OCI-LY3 (cell line): ENCODE data around the gene TSN.

Source experiments
- H2AFZ ChIP-seq: fragments of 200-600, 300-600 bp; shearing (Covaris generic); 2 replicates; pipeline ENCODE4 v1.6.0; 2014; ENCODE audit warnings: antibody characterized with exemption, low read depth, low read length
- H3K27ac ChIP-seq: fragments of 200-600, 300-600 bp; sonication (generic); 2 replicates; pipeline ENCODE4 v1.5.1; 2014; ENCODE audit warnings: mild to moderate bottlenecking, low read length, moderate library complexity, mixed read lengths
- H3K27me3 ChIP-seq: fragments of 200-600, 300-600 bp; sonication (generic); 2 replicates; pipeline ENCODE4 v1.6.1; 2014; ENCODE audit warnings: low read depth, low read length, mixed read lengths
- H3K36me3 ChIP-seq: fragments of 200-600, 300-600 bp; sonication (generic); replicated peaks from 2 replicates; pipeline ENCODE3; 2014; ENCODE audit warnings: low read depth, low read length, mixed read lengths
- H3K4me1 ChIP-seq: fragments of 300-600, 200-600 bp; sonication (generic); 2 replicates; pipeline ENCODE4 v1.6.1; 2014; ENCODE audit warnings: low read length, mixed read lengths
- H3K4me2 ChIP-seq: fragments of 200-600, 300-600 bp; sonication (generic); 2 replicates; pipeline ENCODE4 v1.6.1; 2014; ENCODE audit warnings: low read length, mixed read lengths
- H3K4me3 ChIP-seq: fragments of 300-600, 200-600 bp; sonication (generic); 2 replicates; pipeline ENCODE4 v1.5.1; 2014; ENCODE audit warnings: antibody characterized with exemption, mild to moderate bottlenecking, low read length, moderate library complexity
- H3K79me2 ChIP-seq: fragments of 300-600, 200-600 bp; shearing (Covaris generic); 2 replicates; pipeline ENCODE4 v1.6.1; 2014; ENCODE audit warnings: mild to moderate bottlenecking, low read length, mixed read lengths
- H3K9ac ChIP-seq: fragments of 300-600, 200-600 bp; shearing (Covaris generic); 2 replicates; pipeline ENCODE4 v1.6.0; 2014; ENCODE audit warnings: mild to moderate bottlenecking, low read length, moderate library complexity
- H3K9me3 ChIP-seq: fragments of 200-600, 300-600 bp; shearing (Covaris generic); 2 replicates; pipeline ENCODE4 v1.6.1; 2014; ENCODE audit warnings: low read length, mixed read lengths; ENCODE audit not compliant: insufficient read depth
- H4K20me1 ChIP-seq: fragments of 200-600, 300-600 bp; sonication (generic); 2 replicates; pipeline ENCODE4 v1.6.1; 2016; ENCODE audit warnings: low read length, mixed read lengths; ENCODE audit not compliant: insufficient read depth
- CTCF ChIP-seq: fragments of 200-600, 300-600 bp; sonication (generic); IDR thresholded peaks from 2 replicates; pipeline ENCODE4 v1.5.1; 2014; ENCODE audit warnings: antibody characterized with exemption, low read length, low read depth
- EZH2phosphoT487 ChIP-seq: fragments of 200-600 bp; shearing (Covaris generic); IDR thresholded peaks from 2 replicates; pipeline ENCODE4 v1.6.1; 2018; ENCODE audit warnings: antibody characterized with exemption, mixed run types, low read depth

The TSN gene

GRCh38 chr2:121774235-121774634 lies 18.8 kb downstream of the TSN start:
- H3K9ac ChIP-seq, result no peak overlapping the region
- no peak overlapping the region for H2AFZ ChIP-seq
- no peaks in the 10 kb centered on the region for H4K20me1 ChIP-seq
- peaks cover under 1% of the 10 kb centered on the region for H3K36me3 ChIP-seq
- H3K9me3 ChIP-seq, result no peaks in the 10 kb centered on the region
- H3K27ac ChIP-seq, result no peak overlapping the region
- H3K79me2 ChIP-seq, result no peaks in the 10 kb centered on the region
- H3K4me1 ChIP-seq, result no peaks in the 10 kb centered on the region
- H3K4me2 ChIP-seq, result no peak overlapping the region
- no peaks in the 10 kb centered on the region for H3K27me3 ChIP-seq
- TF ChIP-seq EZH2phosphoT487 (no peak), CTCF (no peak)
- no peak overlapping the region for H3K4me3 ChIP-seq

GRCh38 chr2:121776361-121776760 lies 20.9 kb downstream of the TSN start:
- Histone ChIP-seq H3K27ac (no peak overlapping the region), H4K20me1 (no peaks in the 10 kb centered on the region), H3K9ac (no peak overlapping the region), H3K9me3 (no peaks in the 10 kb centered on the region), H3K79me2 (no peaks in the 10 kb centered on the region), H3K27me3 (no peaks in the 10 kb centered on the region), H3K36me3 (no peaks in the 10 kb centered on the region), H3K4me2 (no peak overlapping the region), H2AFZ (no peak overlapping the region), H3K4me3 (no peak overlapping the region), H3K4me1 (no peaks in the 10 kb centered on the region)
- TF ChIP-seq CTCF, result no peak
- TF ChIP-seq EZH2phosphoT487, result no peak

DNA sequence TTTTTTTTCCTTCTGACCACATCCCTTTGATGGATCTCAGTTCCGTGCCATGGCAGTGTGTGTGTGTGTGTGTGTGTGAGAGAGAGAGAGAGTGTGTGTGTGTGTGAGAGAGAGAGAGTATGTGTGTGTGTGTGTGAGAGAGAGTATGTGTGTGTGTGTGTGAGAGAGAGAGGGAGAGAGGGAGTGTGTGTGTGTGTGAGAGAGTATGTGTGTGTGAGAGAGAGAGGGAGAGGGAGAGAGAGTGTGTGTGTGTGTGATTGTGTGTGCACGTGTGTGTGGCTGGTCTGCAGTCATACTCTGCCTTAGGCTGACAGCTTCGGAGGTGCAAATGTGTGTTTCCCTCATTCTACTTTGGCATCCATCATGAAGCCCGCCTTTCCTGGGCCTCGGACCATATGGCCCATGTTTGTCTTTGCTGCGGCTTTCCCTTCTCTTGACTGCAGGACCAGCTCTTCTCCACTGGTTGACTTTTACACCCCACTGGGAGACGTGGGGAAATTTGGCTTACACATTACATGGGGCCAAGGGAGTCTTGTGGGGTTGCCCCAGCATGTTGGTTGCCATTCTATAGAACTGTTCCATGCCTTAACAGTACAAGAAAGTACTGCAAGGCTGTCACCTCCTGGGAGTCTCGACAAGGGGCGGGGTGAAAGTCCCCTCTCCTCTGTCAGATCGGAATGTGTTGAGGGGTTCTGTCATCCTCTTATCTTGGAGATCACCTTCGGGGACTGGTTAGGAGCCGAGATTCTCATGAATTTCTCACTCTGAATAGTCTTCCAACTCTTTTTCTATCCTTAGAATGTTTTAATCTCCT lies 21.6 kb downstream of the TSN start:
- Histone ChIP-seq H2AFZ (no peak overlapping the region), H3K79me2 (no peaks in the 10 kb centered on the region), H3K4me1 (no peaks in the 10 kb centered on the region), H3K27me3 (no peaks in the 10 kb centered on the region), H3K4me2 (no peak overlapping the region), H3K9ac (no peak overlapping the region), H4K20me1 (no peaks in the 10 kb centered on the region), H3K27ac (no peak overlapping the region), H3K4me3 (no peak overlapping the region), H3K36me3 (no peaks in the 10 kb centered on the region), H3K9me3 (no peaks in the 10 kb centered on the region)
- no peak for TF ChIP-seq EZH2phosphoT487
- no peak for TF ChIP-seq CTCF

DNA sequence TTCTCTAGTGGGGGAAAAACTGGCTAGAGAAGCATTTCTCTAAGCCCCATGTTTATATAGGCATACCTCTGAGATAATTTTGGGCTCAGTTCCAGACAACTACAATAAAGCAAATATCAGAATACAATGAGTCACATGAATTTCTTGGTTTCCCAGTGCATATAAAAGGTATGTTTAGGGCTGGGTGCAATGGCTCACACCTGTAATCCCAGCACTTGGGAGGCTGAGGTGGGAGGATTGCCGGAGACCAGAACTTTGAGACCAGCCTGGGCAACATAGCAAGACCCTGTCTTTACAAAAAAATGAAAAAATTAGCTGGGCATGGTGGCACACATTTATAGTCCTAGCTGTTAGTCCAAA lies 22.2 kb downstream of the TSN start:
- Histone ChIP-seq H2AFZ (no peak overlapping the region), H3K4me3 (no peak overlapping the region), H3K79me2 (no peaks in the 10 kb centered on the region), H3K4me2 (no peak overlapping the region), H3K4me1 (no peaks in the 10 kb centered on the region), H3K36me3 (no peaks in the 10 kb centered on the region), H4K20me1 (no peaks in the 10 kb centered on the region), H3K27me3 (0 out of 2 replicates have a peak, but pooled peaks cover 2% of the 10 kb centered on the region), H3K27ac (no peak overlapping the region), H3K9ac (no peak overlapping the region), H3K9me3 (no peaks in the 10 kb centered on the region)
- TF ChIP-seq CTCF, result no peak
- no peak for TF ChIP-seq EZH2phosphoT487
